ENCODE measurements around the gene BABAM2. TPM values are rescaled to one million over a fixed set of nuclear protein-coding genes. Genes with fewer than 3 reads are reported as not detected.

BABAM2 gene
- polyA plus RNA-seq, 1 experiment = 32.6 TPM

DNA sequence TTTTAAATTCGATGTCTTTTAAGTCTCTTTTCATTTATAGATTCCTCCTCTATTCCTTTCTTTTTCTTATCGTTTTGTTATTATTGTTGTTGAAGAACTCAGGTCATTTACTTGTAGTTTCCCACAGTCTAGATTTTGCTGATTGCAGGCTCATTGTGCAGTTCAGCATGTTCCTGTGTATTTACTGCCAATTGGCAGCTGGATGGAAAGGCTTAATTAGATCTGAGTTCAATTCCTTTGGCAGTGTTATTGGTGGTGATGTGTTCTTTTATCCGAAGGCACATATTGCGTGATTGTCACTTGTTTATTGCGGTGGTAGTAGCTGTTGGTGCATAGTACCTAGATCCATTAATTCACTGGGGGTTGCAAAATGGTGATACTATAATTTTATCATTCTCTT is 180.7 kb downstream of the BABAM2 start:
- no peaks in the 10 kb centered on the region for H3K27me3 ChIP-seq (ENCODE audit: control insufficient read depth, insufficient read depth, low read length)
- no peak overlapping the region for H3K4me3 ChIP-seq (ENCODE audit: low read depth, low read length)
- TF ChIP-seq, protein P1, sequence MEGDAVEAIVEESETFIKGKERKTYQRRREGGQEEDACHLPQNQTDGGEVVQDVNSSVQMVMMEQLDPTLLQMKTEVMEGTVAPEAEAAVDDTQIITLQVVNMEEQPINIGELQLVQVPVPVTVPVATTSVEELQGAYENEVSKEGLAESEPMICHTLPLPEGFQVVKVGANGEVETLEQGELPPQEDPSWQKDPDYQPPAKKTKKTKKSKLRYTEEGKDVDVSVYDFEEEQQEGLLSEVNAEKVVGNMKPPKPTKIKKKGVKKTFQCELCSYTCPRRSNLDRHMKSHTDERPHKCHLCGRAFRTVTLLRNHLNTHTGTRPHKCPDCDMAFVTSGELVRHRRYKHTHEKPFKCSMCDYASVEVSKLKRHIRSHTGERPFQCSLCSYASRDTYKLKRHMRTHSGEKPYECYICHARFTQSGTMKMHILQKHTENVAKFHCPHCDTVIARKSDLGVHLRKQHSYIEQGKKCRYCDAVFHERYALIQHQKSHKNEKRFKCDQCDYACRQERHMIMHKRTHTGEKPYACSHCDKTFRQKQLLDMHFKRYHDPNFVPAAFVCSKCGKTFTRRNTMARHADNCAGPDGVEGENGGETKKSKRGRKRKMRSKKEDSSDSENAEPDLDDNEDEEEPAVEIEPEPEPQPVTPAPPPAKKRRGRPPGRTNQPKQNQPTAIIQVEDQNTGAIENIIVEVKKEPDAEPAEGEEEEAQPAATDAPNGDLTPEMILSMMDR (IDR thresholded peaks at IDR 0.05; ENCODE audit: insufficient read depth, low read depth, low read length) = no peak
- CTCF ChIA-PET = no interaction called here
- no peaks in the 10 kb centered on the region for H3K36me3 ChIP-seq (ENCODE audit: control insufficient read depth, insufficient read depth, low read length)
- POLR2A ChIA-PET = no interaction called here
- no peak for DNase-seq (ENCODE audit: low read depth)

DNA sequence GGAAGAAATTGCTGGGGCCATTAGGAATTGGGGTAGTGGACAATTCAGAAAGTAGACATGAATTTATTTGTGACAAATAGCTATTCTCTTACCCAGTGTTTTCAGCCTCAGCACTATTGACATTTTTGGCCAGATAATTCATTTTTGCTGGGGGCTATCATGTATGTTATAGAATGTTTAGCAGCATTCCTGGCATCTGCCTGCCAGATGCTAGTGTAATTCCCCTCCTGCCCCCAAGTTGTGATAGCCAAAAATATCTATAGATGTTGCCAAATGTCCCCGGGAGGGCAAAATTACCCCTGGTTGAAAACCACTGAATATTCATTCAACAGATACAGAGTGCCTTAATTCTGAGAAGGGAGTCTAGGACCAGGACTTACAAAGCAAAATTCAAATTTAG is 183.6 kb downstream of the BABAM2 start:
- H3K27me3 ChIP-seq (ENCODE audit: control insufficient read depth, insufficient read depth, low read length) = no peaks in the 10 kb centered on the region
- POLR2A ChIA-PET = no interaction called here
- H3K36me3 ChIP-seq (ENCODE audit: control insufficient read depth, insufficient read depth, low read length) = no peaks in the 10 kb centered on the region
- DNase-seq (ENCODE audit: low read depth) = no peak
- CTCF ChIA-PET = interaction anchor here (0.6 to 1.1 kb wide), 2 partner anchors 268 to 330 kb away, joined by 3 read pairs; no protein-coding TSS in a partner anchor
- no peak overlapping the region for H3K4me3 ChIP-seq (ENCODE audit: low read depth, low read length)
- TF ChIP-seq, protein P1 (IDR thresholded peaks at IDR 0.05; ENCODE audit: insufficient read depth, low read depth, low read length) = no peak

DNA sequence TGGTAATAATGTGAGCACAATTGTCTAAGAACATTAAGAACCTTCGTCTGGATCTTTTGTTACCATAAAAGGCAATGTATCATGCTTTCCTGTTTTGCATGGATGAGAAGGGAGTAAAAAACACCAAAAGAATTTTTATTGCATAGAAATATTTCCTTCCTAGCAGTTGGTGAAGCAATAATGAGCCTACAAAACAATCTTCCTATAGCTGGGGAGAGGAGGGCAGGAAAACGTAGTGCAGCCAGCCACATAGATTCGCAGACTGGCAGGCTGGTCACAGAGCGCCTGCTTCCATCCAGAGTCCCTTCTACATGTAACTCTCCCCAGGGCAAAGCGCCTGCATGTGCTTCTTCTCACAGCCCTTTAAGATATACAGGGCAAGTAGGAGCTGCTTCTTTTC is 190.4 kb downstream of the BABAM2 start:
- TF ChIP-seq, protein P1 (IDR thresholded peaks at IDR 0.05; ENCODE audit: insufficient read depth, low read depth, low read length) = no peak
- Histone ChIP-seq H3K4me3 (ENCODE audit: low read depth, low read length) (no peak overlapping the region), H3K27me3 (ENCODE audit: control insufficient read depth, insufficient read depth, low read length) (no peaks in the 10 kb centered on the region), H3K36me3 (ENCODE audit: control insufficient read depth, insufficient read depth, low read length) (no peaks in the 10 kb centered on the region)
- ChIA-PET CTCF (interaction anchor here (1.6 kb wide), 1 partner anchor 397 kb away, joined by 4 read pairs; no protein-coding TSS in a partner anchor), POLR2A (no interaction called here)
- peak; percentile 49 for DNase-seq (ENCODE audit: low read depth)

DNA sequence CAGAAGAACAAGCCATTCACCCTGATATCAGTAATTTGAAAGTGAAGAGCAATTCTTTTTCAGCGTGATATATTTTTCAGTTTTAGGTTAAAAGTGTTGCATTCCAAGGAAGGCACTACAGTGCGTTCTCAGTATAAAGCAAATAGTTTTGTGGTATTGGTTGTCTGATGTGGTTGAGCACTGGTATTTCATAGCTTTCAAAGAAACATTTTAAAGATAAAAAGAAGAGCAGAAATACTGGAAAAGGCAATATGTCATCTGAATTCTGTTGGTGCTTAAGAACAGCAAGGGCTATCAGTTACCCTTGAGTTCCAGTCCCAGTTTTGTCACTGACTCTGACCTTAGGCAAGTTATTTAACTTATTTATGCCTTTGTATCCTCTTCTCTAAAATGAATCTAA is 191.6 kb downstream of the BABAM2 start:
- TF ChIP-seq, protein P1 (IDR thresholded peaks at IDR 0.05; ENCODE audit: insufficient read depth, low read depth, low read length) = no peak
- CTCF ChIA-PET = interaction anchor here (1.3 kb wide), 1 partner anchor 143 kb away, joined by 3 read pairs; no protein-coding TSS in a partner anchor
- no peak for DNase-seq (ENCODE audit: low read depth)
- POLR2A ChIA-PET = interaction anchor here (0.6 kb wide), 1 partner anchor 272 kb away, joined by 4 read pairs; no protein-coding TSS in a partner anchor
- Histone ChIP-seq H3K36me3 (ENCODE audit: control insufficient read depth, insufficient read depth, low read length) (no peaks in the 10 kb centered on the region), H3K4me3 (ENCODE audit: low read depth, low read length) (no peak overlapping the region), H3K27me3 (ENCODE audit: control insufficient read depth, insufficient read depth, low read length) (no peaks in the 10 kb centered on the region)

DNA sequence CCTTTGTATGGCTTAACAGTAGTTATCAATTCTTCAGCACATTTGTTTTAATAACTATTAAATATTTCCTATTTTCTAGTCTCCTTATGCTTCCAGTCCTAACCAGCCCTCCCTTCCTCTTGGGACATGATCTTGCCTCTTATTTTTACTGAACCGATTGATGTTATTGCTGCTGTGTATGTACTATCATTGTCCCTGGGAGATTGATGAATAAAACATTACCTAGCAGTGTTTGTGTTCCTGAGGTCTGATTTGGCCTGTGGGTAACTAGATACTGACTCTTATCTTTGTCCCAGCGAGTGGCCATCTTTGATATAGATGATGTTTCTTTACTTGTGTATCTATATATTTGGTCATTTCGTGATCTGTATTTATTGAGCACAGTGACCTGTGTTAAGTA is 192.9 kb downstream of the BABAM2 start:
- no peak overlapping the region for H3K4me3 ChIP-seq (ENCODE audit: low read depth, low read length)
- DNase-seq (ENCODE audit: low read depth) = no peak
- ChIA-PET POLR2A (no interaction called here), CTCF (interaction anchor here (3.8 kb wide), 1 partner anchor 13 kb away, joined by 13 read pairs; no protein-coding TSS in a partner anchor)
- TF ChIP-seq, protein P1 (IDR thresholded peaks at IDR 0.05; ENCODE audit: insufficient read depth, low read depth, low read length) = no peak
- H3K36me3 ChIP-seq (ENCODE audit: control insufficient read depth, insufficient read depth, low read length) = no peaks in the 10 kb centered on the region
- no peaks in the 10 kb centered on the region for H3K27me3 ChIP-seq (ENCODE audit: control insufficient read depth, insufficient read depth, low read length)

Measured in BJ (cell line).